Gastroesophageal sphincter (tissue), 4 donors: ENCODE data around the gene LYSMD4. TPM values are rescaled to one million over a fixed set of nuclear protein-coding genes. Genes with fewer than 3 reads are reported as not detected.

ENCODE experiments used
- ATAC-seq: fragments of 150-250 bp; one replicate; pipeline ENCODE4 v1.9.1; 2016; ENCODE audit warnings: mild to moderate bottlenecking, moderate library complexity
- H3K27ac ChIP-seq, 4 donors: fragments of 200-600 bp; sonication (generic) in 3 of 4; 1 replicate in 3 of 4; 2 replicates in 1 of 4; pipeline ENCODE4 v1.5.1; 2016 to 2019
- H3K27me3 ChIP-seq: fragments of 200-600 bp; sonication (generic); one replicate; pipeline ENCODE4 v1.5.1; 2019
- H3K36me3 ChIP-seq, 2 donors: fragments of 200-600 bp; sonication (generic); one replicate each; pipeline ENCODE4 v1.5.1; 2019; ENCODE audit warnings: control low read depth in 1 of 2
- H3K4me1 ChIP-seq, 3 donors: fragments of 200-600 bp; sonication (generic); 1 replicate in 2 of 3; 2 replicates in 1 of 3; pipeline ENCODE4 v1.5.1; 2016 to 2019; ENCODE audit warnings: control low read depth in 2 of 3
- H3K4me3 ChIP-seq, 2 donors: fragments of 200-600 bp; sonication (generic); one replicate each; pipeline ENCODE4 v1.5.1; 2019; ENCODE audit warnings: mild to moderate bottlenecking in 1 of 2, moderate library complexity in 1 of 2
- H3K9me3 ChIP-seq, 3 donors: fragments of 200-600 bp; sonication (generic); one replicate each; pipeline ENCODE4 v1.5.1; 2017 to 2019; ENCODE audit warnings: control low read depth in 2 of 3
- CTCF ChIP-seq, 4 experiments: fragments of 200-600 bp in 2 of 4; fragments of 450-650 bp in 2 of 4; sonication (generic) in 1 of 4; IDR thresholded peaks; one replicate each; pipeline ENCODE4 v1.5.1; 2017 to 2019; ENCODE audit warnings: antibody characterized with exemption in 4 of 4, mild to moderate bottlenecking in 2 of 4, moderate library complexity in 2 of 4
- EP300 ChIP-seq: sonication (generic); formaldehyde crosslinking; IDR thresholded peaks from one replicate; pipeline ENCODE4 v1.6.1; 2017; ENCODE audit warnings: antibody characterized with exemption, mild to moderate bottlenecking
- POLR2A ChIP-seq, 2 donors: fragments of 450-650 bp; IDR thresholded peaks; one replicate each; pipeline ENCODE4 v1.6.1; 2017; ENCODE audit warnings: antibody characterized with exemption in 2 of 2, mild to moderate bottlenecking in 2 of 2, moderate library complexity in 1 of 2
- POLR2AphosphoS5 ChIP-seq: sonication (generic); formaldehyde crosslinking; IDR thresholded peaks from one replicate; pipeline ENCODE4 v1.6.1; 2017; ENCODE audit warnings: antibody characterized with exemption
- WGBS, 2 donors: methylation state at CpG; one replicate each; pipeline ENCODE4 v1.1.5; 2018; ENCODE audit warnings: low coverage in 1 of 2; 5-methylcytosine and 5-hydroxymethylcytosine counted together
- small RNA-seq, 4 donors: library from RNA; depleted of rRNA; stranded (forward); fragments of <200 nt; gene quantifications; one replicate each; pipeline ENCODE3, GENCODE V24; 2016
- total RNA-seq, 4 donors: library from RNA; depleted of rRNA; stranded (reverse); fragments of >200 nt; gene quantifications; one replicate each; pipeline ENCODE4 v1.1.0, GENCODE V29; 2016

LYSMD4 gene
- total RNA-seq, 4 donors from 2014 or later = 7.6 to 18.7 (median 13.6) TPM

- 74 to 84% methylated on average over 4 of the region's 4 CpGs for WGBS, 2 donors
- H3K9me3 ChIP-seq = no peaks in the 10 kb centered on the region
- no peak overlapping the region for H3K4me3 ChIP-seq
- H3K27ac ChIP-seq = no peak overlapping the region
- no peak for TF ChIP-seq EP300
- no peak for TF ChIP-seq POLR2AphosphoS5
- no peak for TF ChIP-seq POLR2A (IDR thresholded peaks at IDR 0.05)
- no peak for TF ChIP-seq CTCF (IDR thresholded peaks at IDR 0.05)
- ATAC-seq = no peak
- H3K27me3 ChIP-seq = no peaks in the 10 kb centered on the region
- peaks cover 0 to 53% of the 10 kb centered on the region in 2 donors for H3K36me3 ChIP-seq
- H3K4me1 ChIP-seq = peaks cover 0 to 5% (median 0%) of the 10 kb centered on the region in 3 donors
These were observed 55.6 kb downstream of the LYSMD4 start for GRCh38 chr15:99677540-99678134.

Small RNA genes within 50 kb of the gene (small RNA-seq; reads per million reads assigned to genes)
- gene RF00019 = 0 reads per million in 4 donors

Other genes starting within 250 kb of the LYSMD4 start
- gene MEF2A, start 167.5 kb downstream of the LYSMD4 start, total RNA-seq = 100 to 1,000 TPM in 2 of 4 donors, 10 to 100 TPM in 2; 68.8 to 133 (median 95.7) TPM